IPS-20b (cell line): ENCODE data around the gene FHAD1.

Experiments used
- H3K27ac ChIP-seq: one replicate; pipeline ENCODE4 v1.5.1; 2013; ENCODE audit warnings: low read length
- H3K27me3 ChIP-seq: 2 replicates; pipeline ENCODE4 v1.6.1; 2013; ENCODE audit warnings: mild to moderate bottlenecking, low read length, inconsistent platforms; ENCODE audit not compliant: insufficient read depth
- H3K36me3 ChIP-seq: 2 replicates; pipeline ENCODE4 v1.6.1; 2013; ENCODE audit warnings: low read depth, mild to moderate bottlenecking, inconsistent platforms, low read length, moderate library complexity; ENCODE audit not compliant: insufficient read depth
- H3K4me1 ChIP-seq: 2 replicates; pipeline ENCODE4 v1.6.1; 2013; ENCODE audit warnings: mild to moderate bottlenecking, control low read depth, inconsistent platforms, low read length, moderate library complexity; ENCODE audit not compliant: insufficient read depth
- H3K4me3 ChIP-seq: 2 replicates; pipeline ENCODE4 v1.5.1; 2013; ENCODE audit warnings: mild to moderate bottlenecking, low read length, inconsistent platforms
- H3K9ac ChIP-seq: 2 replicates; pipeline ENCODE4 v1.6.1; 2013; ENCODE audit warnings: low read depth, mild to moderate bottlenecking, inconsistent platforms, low read length, moderate library complexity
- H3K9me3 ChIP-seq: 2 replicates; pipeline ENCODE4 v1.6.1; 2013; ENCODE audit warnings: mild to moderate bottlenecking, low read depth, low read length, inconsistent platforms; ENCODE audit not compliant: insufficient read depth

FHAD1 gene

GRCh38 chr1:15272009-15272781 lies 25.2 kb downstream of the FHAD1 start:
- H3K9me3 ChIP-seq: no peaks in the 10 kb centered on the region
- no peak overlapping the region for H3K9ac ChIP-seq
- no peak overlapping the region for H3K27ac ChIP-seq
- H3K27me3 ChIP-seq: peaks cover 7% of the 10 kb centered on the region; the same call in 1 of the 2 replicates
- no peak overlapping the region; the same call in 1 of the 2 replicates for H3K4me3 ChIP-seq
- no peaks in the 10 kb centered on the region for H3K4me1 ChIP-seq
- no peaks in the 10 kb centered on the region for H3K36me3 ChIP-seq

GRCh38 chr1:15272782-15273127 lies 25.7 kb downstream of the FHAD1 start:
- H3K27me3 ChIP-seq: peaks cover 7% of the 10 kb centered on the region; the same call in 1 of the 2 replicates
- no peak overlapping the region for H3K27ac ChIP-seq
- no peaks in the 10 kb centered on the region for H3K36me3 ChIP-seq
- no peak overlapping the region for H3K4me3 ChIP-seq
- no peak overlapping the region for H3K9ac ChIP-seq
- no peaks in the 10 kb centered on the region for H3K9me3 ChIP-seq
- no peaks in the 10 kb centered on the region for H3K4me1 ChIP-seq

GRCh38 chr1:15273274-15273673 lies 26.3 kb downstream of the FHAD1 start:
- H3K9me3 ChIP-seq: no peaks in the 10 kb centered on the region
- no peak overlapping the region for H3K9ac ChIP-seq
- peaks cover 7% of the 10 kb centered on the region; the same call in 1 of the 2 replicates for H3K27me3 ChIP-seq
- H3K4me1 ChIP-seq: no peaks in the 10 kb centered on the region
- no peaks in the 10 kb centered on the region for H3K36me3 ChIP-seq
- no peak overlapping the region for H3K27ac ChIP-seq
- H3K4me3 ChIP-seq: no peak overlapping the region

GRCh38 chr1:15275921-15276683 lies 29.1 kb downstream of the FHAD1 start:
- Histone ChIP-seq H3K4me3 (no peak overlapping the region), H3K27ac (no peak overlapping the region), H3K4me1 (no peaks in the 10 kb centered on the region), H3K36me3 (no peaks in the 10 kb centered on the region), H3K27me3 (peaks cover 7% of the 10 kb centered on the region; the same call in 1 of the 2 replicates), H3K9ac (no peak overlapping the region), H3K9me3 (no peaks in the 10 kb centered on the region)

GRCh38 chr1:15276691-15277446 lies 29.8 kb downstream of the FHAD1 start:
- H3K4me1 ChIP-seq: no peaks in the 10 kb centered on the region
- H3K4me3 ChIP-seq: no peak overlapping the region
- no peak overlapping the region for H3K27ac ChIP-seq
- no peaks in the 10 kb centered on the region for H3K36me3 ChIP-seq
- H3K9ac ChIP-seq: no peak overlapping the region
- no peaks in the 10 kb centered on the region for H3K9me3 ChIP-seq
- peaks cover 3% of the 10 kb centered on the region; the same call in 1 of the 2 replicates for H3K27me3 ChIP-seq

GRCh38 chr1:15277447-15277838 lies 30.4 kb downstream of the FHAD1 start:
- H3K27ac ChIP-seq: no peak overlapping the region
- no peaks in the 10 kb centered on the region for H3K4me1 ChIP-seq
- no peak overlapping the region for H3K4me3 ChIP-seq
- no peak overlapping the region for H3K9ac ChIP-seq
- H3K9me3 ChIP-seq: no peaks in the 10 kb centered on the region
- H3K36me3 ChIP-seq: no peaks in the 10 kb centered on the region
- no peaks in the 10 kb centered on the region for H3K27me3 ChIP-seq

GRCh38 chr1:15277933-15278332 lies 30.9 kb downstream of the FHAD1 start:
- no peaks in the 10 kb centered on the region for H3K4me1 ChIP-seq
- no peaks in the 10 kb centered on the region for H3K36me3 ChIP-seq
- H3K9me3 ChIP-seq: no peaks in the 10 kb centered on the region
- H3K4me3 ChIP-seq: no peak overlapping the region
- H3K27me3 ChIP-seq: no peaks in the 10 kb centered on the region
- no peak overlapping the region for H3K9ac ChIP-seq
- H3K27ac ChIP-seq: no peak overlapping the region

GRCh38 chr1:15279576-15280230 lies 32.7 kb downstream of the FHAD1 start:
- H3K9me3 ChIP-seq: no peaks in the 10 kb centered on the region
- H3K4me3 ChIP-seq: no peak overlapping the region
- H3K27ac ChIP-seq: no peak overlapping the region
- H3K27me3 ChIP-seq: no peaks in the 10 kb centered on the region
- H3K9ac ChIP-seq: no peak overlapping the region
- H3K36me3 ChIP-seq: no peaks in the 10 kb centered on the region
- no peaks in the 10 kb centered on the region for H3K4me1 ChIP-seq

- no peak overlapping the region for H3K4me3 ChIP-seq
- no peak overlapping the region for H3K27ac ChIP-seq
- no peaks in the 10 kb centered on the region for H3K9me3 ChIP-seq
- H3K9ac ChIP-seq: no peak overlapping the region
- H3K27me3 ChIP-seq: no peaks in the 10 kb centered on the region
- no peaks in the 10 kb centered on the region for H3K4me1 ChIP-seq
- no peaks in the 10 kb centered on the region for H3K36me3 ChIP-seq
Measured at GRCh38 chr1:15280416-15280815, 33.4 kb downstream of the FHAD1 start.

- Histone ChIP-seq H3K27me3 (no peaks in the 10 kb centered on the region), H3K4me3 (no peak overlapping the region), H3K9ac (no peak overlapping the region), H3K4me1 (no peaks in the 10 kb centered on the region), H3K27ac (no peak overlapping the region), H3K36me3 (no peaks in the 10 kb centered on the region), H3K9me3 (no peaks in the 10 kb centered on the region)
Measured at GRCh38 chr1:15282038-15282437, 35.0 kb downstream of the FHAD1 start.

- no peaks in the 10 kb centered on the region for H3K27me3 ChIP-seq
- H3K27ac ChIP-seq: no peak overlapping the region
- no peak overlapping the region for H3K9ac ChIP-seq
- H3K4me3 ChIP-seq: no peak overlapping the region
- no peaks in the 10 kb centered on the region for H3K9me3 ChIP-seq
- no peaks in the 10 kb centered on the region for H3K36me3 ChIP-seq
- H3K4me1 ChIP-seq: no peaks in the 10 kb centered on the region
Measured at GRCh38 chr1:15282810-15283474, 35.9 kb downstream of the FHAD1 start.
